H9 (cell line): ENCODE results near the gene STK24. TPM values are rescaled to one million over a fixed set of nuclear protein-coding genes. Genes with fewer than 3 reads are reported as not detected.

Experiments
- DNase-seq: peaks from one replicate; pipeline ENCODE4 v3.0.0-alpha.2; 2017
- H2AFZ ChIP-seq: one replicate; pipeline ENCODE4 v1.6.1; 2013; ENCODE audit warnings: mild to moderate bottlenecking, low read length, control low read depth, moderate library complexity
- H2AK5ac ChIP-seq: 2 replicates; pipeline ENCODE4 v1.6.1; 2013; ENCODE audit warnings: low read length, control low read depth, mixed read lengths; ENCODE audit not compliant: insufficient read length
- H2BK120ac ChIP-seq: one replicate; pipeline ENCODE4 v1.6.1; 2013; ENCODE audit warnings: low read depth, mild to moderate bottlenecking, low read length, control low read depth, inconsistent platforms; ENCODE audit not compliant: poor library complexity, severe bottlenecking
- H2BK12ac ChIP-seq: 2 replicates; pipeline ENCODE4 v1.6.1; 2013; ENCODE audit warnings: low read length, control low read depth, mixed read lengths, low read depth; ENCODE audit not compliant: insufficient read length
- H2BK15ac ChIP-seq: 2 replicates; pipeline ENCODE4 v1.6.1; 2013; ENCODE audit warnings: low read depth, low read length, control low read depth
- H2BK20ac ChIP-seq: one replicate; pipeline ENCODE4 v1.6.1; 2013; ENCODE audit warnings: low read depth, mild to moderate bottlenecking, low read length, control low read depth, inconsistent platforms; ENCODE audit not compliant: poor library complexity, severe bottlenecking
- H2BK5ac ChIP-seq: 2 replicates; pipeline ENCODE4 v1.6.1; 2013; ENCODE audit warnings: low read length, control low read depth, mixed read lengths; ENCODE audit not compliant: insufficient read length
- H3K14ac ChIP-seq: 2 replicates; pipeline ENCODE4 v1.6.1; 2013; ENCODE audit warnings: low read length, control low read depth; ENCODE audit not compliant: insufficient read depth
- H3K18ac ChIP-seq: 2 replicates; pipeline ENCODE4 v1.6.1; 2013; ENCODE audit warnings: low read depth, mild to moderate bottlenecking, mixed read lengths, low read length, control low read depth; ENCODE audit not compliant: insufficient read length
- H3K23ac ChIP-seq: 2 replicates; pipeline ENCODE4 v1.6.1; 2013; ENCODE audit warnings: low read length, control low read depth, mixed read lengths, low read depth; ENCODE audit not compliant: insufficient read length
- H3K23me2 ChIP-seq: 2 replicates; pipeline ENCODE4 v1.6.1; 2013; ENCODE audit warnings: low read depth, mild to moderate bottlenecking, mixed read lengths, low read length, control low read depth; ENCODE audit not compliant: insufficient read length, poor library complexity, severe bottlenecking
- H3K27ac ChIP-seq: 2 replicates; pipeline ENCODE4 v1.5.1; 2013; ENCODE audit warnings: low read length, control low read depth, mixed read lengths, low read depth; ENCODE audit not compliant: insufficient read length
- H3K27me3 ChIP-seq: 2 replicates; pipeline ENCODE4 v1.6.1; 2013; ENCODE audit warnings: low read length, control low read depth, inconsistent platforms; ENCODE audit not compliant: insufficient read depth
- H3K4ac ChIP-seq: 2 replicates; pipeline ENCODE4 v1.6.1; 2013; ENCODE audit warnings: low read depth, mild to moderate bottlenecking, control low read depth, inconsistent platforms, low read length, moderate library complexity
- H3K4me1 ChIP-seq: 2 replicates; pipeline ENCODE4 v1.6.1; 2013; ENCODE audit warnings: low read length, control low read depth, inconsistent platforms; ENCODE audit not compliant: insufficient read depth
- H3K4me2 ChIP-seq: 2 replicates; pipeline ENCODE4 v1.6.1; 2013; ENCODE audit warnings: low read length, control low read depth, mixed read lengths; ENCODE audit not compliant: insufficient read length, insufficient read depth
- H3K56ac ChIP-seq: 2 replicates; pipeline ENCODE4 v1.6.1; 2013; ENCODE audit warnings: low read depth, mild to moderate bottlenecking, mixed read lengths, low read length, control low read depth; ENCODE audit not compliant: insufficient read length
- H3K79me1 ChIP-seq: 2 replicates; pipeline ENCODE4 v1.6.1; 2013; ENCODE audit warnings: low read depth, mild to moderate bottlenecking, moderate library complexity, low read length, control low read depth, inconsistent platforms; ENCODE audit not compliant: insufficient read depth, poor library complexity, severe bottlenecking
- H3K79me2 ChIP-seq: 2 replicates; pipeline ENCODE4 v1.6.1; 2013; ENCODE audit warnings: low read length, control low read depth, inconsistent platforms; ENCODE audit not compliant: insufficient read depth
- H3K9ac ChIP-seq: 2 replicates; pipeline ENCODE4 v1.6.1; 2013; ENCODE audit warnings: low read length, control low read depth, mixed read lengths; ENCODE audit not compliant: insufficient read length; ENCODE audit errors: extremely low read depth
- H3K9me3 ChIP-seq: one replicate; pipeline ENCODE4 v1.6.1; 2013; ENCODE audit warnings: low read depth, low read length, inconsistent platforms; ENCODE audit not compliant: control insufficient read depth
- H3T11ph ChIP-seq: one replicate; pipeline ENCODE4 v1.6.1; 2013; ENCODE audit warnings: mild to moderate bottlenecking, low read length, control low read depth, inconsistent platforms
- H4K20me1 ChIP-seq: one replicate; pipeline ENCODE4 v1.6.1; 2013; ENCODE audit not compliant: control insufficient read depth, insufficient read length, insufficient read depth
- H4K5ac ChIP-seq: 2 replicates; pipeline ENCODE4 v1.6.1; 2013; ENCODE audit warnings: low read depth, mild to moderate bottlenecking, mixed read lengths, low read length, control low read depth; ENCODE audit not compliant: insufficient read length
- H4K8ac ChIP-seq: replicated peaks from 2 replicates; pipeline ENCODE4 v1.6.1; 2013; ENCODE audit warnings: low read length, control low read depth, mixed read lengths, low read depth; ENCODE audit not compliant: insufficient read length
- H4K91ac ChIP-seq: 2 replicates; pipeline ENCODE4 v1.6.1; 2013; ENCODE audit warnings: low read depth, mild to moderate bottlenecking, moderate library complexity, mixed read lengths, low read length, control low read depth; ENCODE audit not compliant: insufficient read length
- H3K27ac Mint-ChIP-seq, 3 experiments: 2 replicates in 2 of 3; 3 replicates in 1 of 3; pipeline ENCODE4 v1.8.0; 2020 to 2021; ENCODE audit warnings: mixed read lengths in 3 of 3, mild to moderate bottlenecking in 1 of 3, moderate library complexity in 1 of 3
- H3K27me3 Mint-ChIP-seq: 2 replicates; pipeline ENCODE4 v1.8.0; 2021; ENCODE audit warnings: low read depth, mild to moderate bottlenecking, moderate library complexity, mixed read lengths
- H3K36me3 Mint-ChIP-seq, 3 experiments: 2 replicates in 2 of 3; 3 replicates in 1 of 3; pipeline ENCODE4 v1.8.0; 2020 to 2021; ENCODE audit warnings: low read depth in 3 of 3, mixed read lengths in 3 of 3; ENCODE audit not compliant: insufficient read depth in 1 of 3
- H3K4me1 Mint-ChIP-seq, 2 experiments: 2 replicates each; pipeline ENCODE4 v1.8.0; 2020; ENCODE audit warnings: mixed read lengths in 2 of 2
- H3K4me3 Mint-ChIP-seq, 2 experiments: 2 replicates in 1 of 2; 3 replicates in 1 of 2; pipeline ENCODE4 v1.8.0; 2020 to 2021; ENCODE audit warnings: mild to moderate bottlenecking in 2 of 2, mixed read lengths in 2 of 2, moderate library complexity in 1 of 2
- H3K9me3 Mint-ChIP-seq, 2 experiments: 2 replicates in 1 of 2; 3 replicates in 1 of 2; pipeline ENCODE4 v1.8.0; 2020; ENCODE audit warnings: mild to moderate bottlenecking in 2 of 2, mixed read lengths in 2 of 2, moderate library complexity in 1 of 2
- CTCF ChIP-seq: fragments of 200-600 bp; sonication (generic); conservative IDR thresholded peaks from 3 replicates; pipeline ENCODE4 v1.8.0; 2021; ENCODE audit warnings: antibody characterized with exemption, mild to moderate bottlenecking
- WGBS: extraction: QIAGEN DNeasy Blood & Tissue Kit; methylation state at CpG from one replicate; pipeline ENCODE4 v1.1.7; 2013; ENCODE audit warnings: missing lambda C conversion rate, low lambda C conversion rate, mixed read lengths; ENCODE audit not compliant: insufficient read length; ENCODE audit errors: extremely low coverage; 5-methylcytosine and 5-hydroxymethylcytosine counted together
- total RNA-seq: library from RNA; stranded (reverse); gene quantifications from 2 replicates; pipeline ENCODE4 v1.2.1, GENCODE V29; 2021

Gene STK24
- total RNA-seq, 1 experiment from 2014 or later, result 134 TPM

- Histone ChIP-seq H3K14ac (no peak overlapping the region), H3K79me2 (peaks cover 22% of the 10 kb centered on the region; the same call in 1 of the 2 replicates), H3K79me1 (peaks cover 16% of the 10 kb centered on the region), H4K8ac (no peak overlapping the region), H3K4me1 (peaks cover 8% of the 10 kb centered on the region; the same call in 1 of the 2 replicates), H3K9me3 (no peaks in the 10 kb centered on the region), H3K23ac (no peak overlapping the region), H2BK12ac (no peak overlapping the region), H3K18ac (peak overlapping the region; percentile 9), H3K23me2 (no peaks in the 10 kb centered on the region), H3K27me3 (no peaks in the 10 kb centered on the region), H3K4me2 (peak overlapping the region; percentile 26), H3K56ac (no peak overlapping the region), H4K91ac (no peak overlapping the region), H2AK5ac (no peak overlapping the region), H4K20me1 (no peaks in the 10 kb centered on the region), H2BK5ac (no peak overlapping the region), H2AFZ (no peak overlapping the region), H2BK15ac (no peak overlapping the region), H3K9ac (no peak overlapping the region), H2BK120ac (no peak overlapping the region), H4K5ac (no peak overlapping the region), H3T11ph (no peak overlapping the region), H2BK20ac (no peak overlapping the region), H3K4ac (no peak overlapping the region; the same call in 1 of the 2 replicates), H3K27ac (peak overlapping the region; percentile 1)
- Mint-ChIP-seq H3K27me3 (no peaks in the 10 kb centered on the region), H3K4me1 (peaks cover 75 to 80% of the 10 kb centered on the region in 2 experiments), H3K36me3 (peaks cover 0 to 9% (median 4%) of the 10 kb centered on the region in 3 experiments; a peak in 4 of 7 replicates), H3K9me3 (no peaks in the 10 kb centered on the region), H3K4me3 (peak overlapping the region; percentile 51 to 66), H3K27ac (peak overlapping the region; percentile 63 to 98 (median 96); a peak in 6 of 7 replicates)
- no peak for DNase-seq
- TF ChIP-seq CTCF, result no peak
- WGBS, result no CpG with 5 or more reads among the region's 14 CpGs
Observed at GRCh38 chr13:98483601-98484288, 93.2 kb downstream of the STK24 start.
